HUES64 (cell line): ENCODE results near the gene CPA4.
"Not testable (repeated sequence)": the region's sequence is repeated elsewhere in the genome, so short reads cannot be mapped to it uniquely, and the experiment has no call there.

Experiments used
- H3K27ac ChIP-seq: 2 replicates; pipeline ENCODE4 v1.7.0; 2013; ENCODE audit warnings: low read depth, low read length, inconsistent platforms
- H3K27me3 ChIP-seq: 2 replicates; pipeline ENCODE4 v1.6.1; 2013; ENCODE audit warnings: mild to moderate bottlenecking, low read length; ENCODE audit not compliant: insufficient read depth
- H3K36me3 ChIP-seq: 2 replicates; pipeline ENCODE4 v1.6.1; 2013; ENCODE audit warnings: mild to moderate bottlenecking, low read length; ENCODE audit not compliant: insufficient read depth
- H3K4me1 ChIP-seq: 2 replicates; pipeline ENCODE4 v1.6.1; 2013; ENCODE audit warnings: mild to moderate bottlenecking, low read length, moderate library complexity; ENCODE audit not compliant: insufficient read depth
- H3K4me3 ChIP-seq: 2 replicates; pipeline ENCODE4 v1.5.1; 2013; ENCODE audit warnings: mild to moderate bottlenecking, low read length, moderate library complexity
- H3K9ac ChIP-seq: 2 replicates; pipeline ENCODE4 v1.6.1; 2013; ENCODE audit warnings: mild to moderate bottlenecking, low read depth, low read length
- H3K9me3 ChIP-seq: 2 replicates; pipeline ENCODE4 v1.6.1; 2013; ENCODE audit warnings: low read depth, low read length; ENCODE audit not compliant: insufficient read depth
- WGBS: fragments of 150-250, 120-280 bp; methylation state at CpG from one replicate; pipeline ENCODE4 v1.1.7; 2013; ENCODE audit warnings: missing lambda C conversion rate; 5-methylcytosine and 5-hydroxymethylcytosine counted together

The CPA4 gene

DNA sequence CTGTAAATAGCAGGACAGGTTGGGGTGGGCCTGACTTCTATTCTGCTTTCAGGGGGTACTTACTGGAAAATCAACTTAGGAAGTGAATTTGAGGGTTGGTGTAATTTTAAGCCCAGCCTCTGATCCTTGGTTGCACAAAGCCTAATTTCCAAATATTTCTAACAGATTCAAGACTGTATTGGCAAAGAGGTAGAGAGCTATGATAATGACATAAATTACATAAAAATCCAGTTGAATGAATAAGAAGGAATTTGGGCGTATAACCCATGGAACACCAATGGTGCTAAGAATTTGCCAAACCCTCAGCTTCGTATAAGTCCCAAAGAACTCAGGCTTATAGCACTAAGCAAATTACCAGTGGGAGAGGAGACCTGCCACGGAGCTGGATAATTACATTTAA, 11.9 kb downstream of the CPA4 start:
- no peak overlapping the region for H3K4me3 ChIP-seq
- H3K9ac ChIP-seq, result no peak overlapping the region
- no peaks in the 10 kb centered on the region for H3K4me1 ChIP-seq
- no peaks in the 10 kb centered on the region for H3K36me3 ChIP-seq
- WGBS, result 86% methylated on average over 3 of the region's 3 CpGs
- no peak overlapping the region for H3K27ac ChIP-seq
- H3K9me3 ChIP-seq, result no peaks in the 10 kb centered on the region
- no peaks in the 10 kb centered on the region for H3K27me3 ChIP-seq

DNA sequence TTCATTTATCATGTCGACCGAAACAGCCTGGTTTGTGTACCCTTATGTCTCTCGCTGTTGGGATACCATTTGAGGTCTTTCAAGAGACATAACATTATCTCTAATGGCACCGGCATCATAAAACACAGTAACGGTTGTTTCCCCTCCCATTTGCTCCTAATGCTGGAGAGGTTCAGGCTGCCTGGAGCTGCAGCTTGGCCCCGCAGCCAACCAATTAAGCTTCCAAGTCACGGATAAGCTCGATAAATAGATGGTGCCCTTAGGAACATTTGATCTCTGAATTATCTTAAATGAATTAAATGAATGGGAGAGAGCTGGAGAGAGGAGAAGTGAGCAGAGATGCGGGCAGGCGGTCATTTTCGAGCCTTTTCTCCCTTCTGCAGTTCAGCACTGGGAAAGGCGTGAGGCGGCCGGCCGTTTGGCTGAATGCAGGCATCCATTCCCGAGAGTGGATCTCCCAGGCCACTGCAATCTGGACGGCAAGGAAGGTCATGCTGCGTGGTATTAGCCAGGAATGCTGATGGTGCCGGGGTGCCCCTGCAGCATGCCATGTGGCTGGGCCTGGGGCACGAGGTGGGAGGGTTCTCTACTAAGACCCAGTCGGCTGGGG, 12.6 kb downstream of the CPA4 start:
- Histone ChIP-seq H3K36me3 (no peaks in the 10 kb centered on the region), H3K4me3 (no peak overlapping the region), H3K4me1 (no peaks in the 10 kb centered on the region), H3K9me3 (no peaks in the 10 kb centered on the region), H3K27ac (no peak overlapping the region), H3K9ac (no peak overlapping the region), H3K27me3 (no peaks in the 10 kb centered on the region)
- WGBS, result 94% methylated on average over 21 of the region's 21 CpGs

DNA sequence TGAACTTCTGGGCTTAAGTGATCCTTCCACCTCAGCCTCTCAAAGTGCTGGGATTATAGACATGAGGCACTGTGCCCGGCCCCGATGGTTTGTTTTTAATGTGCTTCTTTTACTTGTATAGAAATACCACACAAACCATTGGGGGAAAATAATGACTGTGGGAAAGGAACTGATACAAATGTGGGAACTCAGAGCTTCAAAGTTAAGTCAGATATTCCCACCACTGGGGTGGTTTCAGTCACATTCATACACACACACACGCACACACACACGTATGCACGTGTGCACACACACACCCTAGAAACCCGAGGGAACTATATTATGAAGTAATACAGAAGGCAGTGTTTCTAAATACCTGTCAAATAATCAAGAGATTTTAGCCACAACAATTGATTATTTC, 17.0 kb downstream of the CPA4 start:
- Histone ChIP-seq H3K9ac (no peak overlapping the region), H3K4me3 (no peak overlapping the region), H3K4me1 (no peaks in the 10 kb centered on the region), H3K36me3 (no peaks in the 10 kb centered on the region), H3K27me3 (no peaks in the 10 kb centered on the region), H3K27ac (no peak overlapping the region), H3K9me3 (peaks cover 11% of the 10 kb centered on the region)
- WGBS, result 93% methylated on average over 2 of the region's 6 CpGs

DNA sequence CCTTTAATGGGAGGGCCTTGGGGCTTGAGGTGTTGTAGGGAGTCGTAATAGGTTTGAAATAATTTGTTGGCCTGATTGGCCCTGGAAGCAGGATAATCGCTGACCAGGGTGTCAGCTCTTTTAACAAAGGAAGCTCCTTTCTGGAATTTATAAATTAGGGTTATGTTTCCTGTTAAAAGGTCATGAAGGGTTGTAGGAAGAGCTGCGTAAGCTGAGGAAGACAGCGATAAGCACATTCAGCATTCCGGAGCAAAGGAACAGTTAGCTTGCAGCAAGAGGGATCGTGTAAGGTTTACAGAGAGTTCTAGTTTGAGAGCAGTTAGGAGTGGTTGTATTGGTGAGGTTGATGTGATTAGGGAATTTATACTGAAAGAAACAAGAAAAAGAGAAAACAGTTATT, 21.3 kb downstream of the CPA4 start:
- no peak overlapping the region for H3K4me3 ChIP-seq
- H3K9me3 ChIP-seq, result peaks cover 11% of the 10 kb centered on the region
- no peaks in the 10 kb centered on the region for H3K36me3 ChIP-seq
- H3K4me1 ChIP-seq, result no peaks in the 10 kb centered on the region
- WGBS, result 90% methylated on average over 6 of the region's 6 CpGs
- H3K27me3 ChIP-seq, result no peaks in the 10 kb centered on the region
- no peak overlapping the region for H3K9ac ChIP-seq
- no peak overlapping the region for H3K27ac ChIP-seq

DNA sequence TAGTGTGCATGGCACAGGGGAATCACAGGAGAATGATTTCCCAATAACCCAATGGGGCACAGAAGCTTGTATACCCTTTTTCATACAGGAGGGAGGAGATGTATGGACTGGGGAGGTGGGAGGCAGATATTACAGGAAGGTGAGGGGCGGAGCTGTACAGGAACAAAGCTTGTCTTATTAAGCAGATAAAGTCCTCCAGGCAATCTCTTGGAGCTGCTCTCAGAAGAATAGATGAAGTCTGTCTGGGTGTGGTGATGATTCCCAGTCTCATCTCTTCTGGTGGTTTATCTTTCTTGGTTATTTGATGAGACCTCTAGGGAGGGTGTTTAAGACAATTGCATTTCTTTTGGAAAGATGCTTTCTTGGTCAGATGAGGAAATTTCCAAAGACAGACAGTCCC, 26.6 kb downstream of the CPA4 start:
- Histone ChIP-seq H3K9ac (no peak overlapping the region), H3K27ac (no peak overlapping the region), H3K4me3 (no peak overlapping the region), H3K9me3 (no peaks in the 10 kb centered on the region), H3K4me1 (peaks cover 4% of the 10 kb centered on the region; the same call in 1 of the 2 replicates), H3K27me3 (no peaks in the 10 kb centered on the region), H3K36me3 (no peaks in the 10 kb centered on the region)
- whole genome bisulfite sequencing, result 97% methylated on average over 1 of the region's 1 CpG

DNA sequence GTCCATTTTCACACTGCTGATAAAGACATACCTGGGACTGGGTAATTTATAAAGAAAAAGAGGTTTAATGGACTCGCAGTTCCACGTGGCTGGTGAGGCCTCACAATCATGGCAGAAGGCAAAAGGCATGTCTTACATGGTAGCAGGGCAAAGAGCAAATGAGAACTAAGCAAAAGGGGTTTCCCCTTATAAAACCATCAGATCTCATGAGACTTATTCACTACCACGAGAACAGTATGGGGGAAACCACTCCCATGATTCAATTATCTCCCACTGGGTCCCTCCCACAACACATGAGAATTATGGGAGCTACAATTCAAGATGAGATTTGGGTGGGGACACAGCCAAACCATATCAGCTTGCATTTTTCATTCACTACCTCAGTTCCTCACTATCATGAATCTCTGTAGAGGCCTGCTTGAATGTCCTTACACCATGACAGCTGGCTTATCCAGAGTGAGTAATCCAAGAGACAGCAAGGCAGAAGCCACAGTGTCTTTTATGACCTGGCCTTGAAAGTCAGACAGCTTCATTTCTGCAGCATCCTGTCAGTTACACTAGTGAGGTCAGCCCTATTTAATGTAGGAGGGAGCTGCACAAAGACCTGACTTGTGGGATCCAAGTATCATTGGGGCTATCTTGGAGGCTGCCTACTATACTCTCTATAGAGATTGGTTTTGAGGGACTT, 28.7 kb downstream of the CPA4 start:
- WGBS, result 98% methylated on average over 2 of the region's 3 CpGs
- H3K27me3 ChIP-seq, H3K9ac ChIP-seq, H3K9me3 ChIP-seq, H3K4me3 ChIP-seq, H3K4me1 ChIP-seq, H3K36me3 ChIP-seq, H3K27ac ChIP-seq: not testable (repeated sequence)

DNA sequence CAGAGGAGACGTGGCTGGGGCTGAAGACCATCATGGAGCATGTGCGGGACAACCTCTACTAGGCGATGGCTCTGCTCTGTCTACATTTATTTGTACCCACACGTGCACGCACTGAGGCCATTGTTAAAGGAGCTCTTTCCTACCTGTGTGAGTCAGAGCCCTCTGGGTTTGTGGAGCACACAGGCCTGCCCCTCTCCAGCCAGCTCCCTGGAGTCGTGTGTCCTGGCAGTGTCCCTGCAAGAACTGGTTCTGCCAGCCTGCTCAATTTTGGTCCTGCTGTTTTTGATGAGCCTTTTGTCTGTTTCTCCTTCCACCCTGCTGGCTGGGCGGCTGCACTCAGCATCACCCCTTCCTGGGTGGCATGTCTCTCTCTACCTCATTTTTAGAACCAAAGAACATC, 29.7 kb downstream of the CPA4 start:
- Histone ChIP-seq H3K27me3 (no peaks in the 10 kb centered on the region), H3K4me1 (peaks cover 4% of the 10 kb centered on the region; the same call in 1 of the 2 replicates), H3K36me3 (no peaks in the 10 kb centered on the region), H3K9me3 (no peaks in the 10 kb centered on the region), H3K9ac (no peak overlapping the region), H3K4me3 (no peak overlapping the region), H3K27ac (no peak overlapping the region)
- 90% methylated on average over 7 of the region's 7 CpGs for WGBS

DNA sequence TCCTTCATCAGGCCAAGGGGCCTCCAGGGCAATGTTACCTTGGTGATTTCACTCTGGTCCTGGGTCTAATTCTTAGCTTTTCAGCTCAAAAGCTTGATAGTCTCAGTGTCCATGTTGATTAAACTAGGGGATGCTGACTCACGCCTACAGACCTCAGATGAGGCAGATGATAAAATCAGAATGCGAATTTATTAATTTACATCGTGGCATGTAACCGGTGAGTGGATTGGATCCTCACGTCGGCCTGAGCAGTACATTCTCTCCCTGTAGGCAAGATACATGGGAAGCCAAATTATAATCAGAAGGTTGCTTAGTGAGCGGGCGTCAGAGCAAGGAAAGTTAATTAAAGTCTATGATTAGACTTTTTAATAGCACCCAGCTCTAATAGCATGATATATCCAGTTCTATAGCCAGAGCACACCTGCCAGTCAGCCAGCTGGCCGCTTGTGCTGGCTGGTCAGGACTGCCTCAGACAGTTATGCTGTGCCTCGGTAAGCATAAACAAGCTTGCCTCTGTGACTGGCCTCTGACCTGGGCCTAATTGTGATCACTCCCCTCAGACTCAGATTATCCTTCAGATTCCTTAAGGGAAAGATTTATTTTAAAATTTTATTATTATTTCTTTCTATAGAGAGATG, 31.5 kb downstream of the CPA4 start:
- Histone ChIP-seq H3K9me3 (no peaks in the 10 kb centered on the region), H3K27me3 (no peaks in the 10 kb centered on the region), H3K36me3 (no peaks in the 10 kb centered on the region), H3K4me3 (no peak overlapping the region), H3K4me1 (peaks cover 4% of the 10 kb centered on the region; the same call in 1 of the 2 replicates), H3K9ac (no peak overlapping the region), H3K27ac (no peak overlapping the region)
- 95% methylated on average over 9 of the region's 10 CpGs for WGBS

DNA sequence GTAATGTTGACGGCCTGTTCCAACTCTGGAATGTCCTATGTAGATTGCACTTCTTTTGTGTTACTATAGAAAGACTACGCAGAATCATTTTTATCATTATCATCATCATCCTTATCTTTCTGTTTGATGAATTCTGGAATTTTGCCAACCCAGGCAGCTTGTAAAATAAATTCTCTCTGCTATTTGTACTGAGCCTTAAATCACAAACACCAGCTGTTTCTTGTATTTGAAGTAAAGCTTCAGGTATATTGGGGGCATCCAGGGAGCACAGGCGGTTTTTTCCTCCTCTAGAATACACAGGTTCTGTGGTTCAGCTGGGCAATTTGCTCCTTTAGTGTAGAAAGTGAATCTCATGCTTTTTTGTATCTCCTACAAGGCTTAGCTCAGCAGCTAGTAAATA, 36.7 kb downstream of the CPA4 start:
- H3K4me1 ChIP-seq, result no peaks in the 10 kb centered on the region
- H3K9ac ChIP-seq, result no peak overlapping the region
- H3K4me3 ChIP-seq, result no peak overlapping the region
- no peaks in the 10 kb centered on the region for H3K36me3 ChIP-seq
- no peaks in the 10 kb centered on the region for H3K9me3 ChIP-seq
- H3K27me3 ChIP-seq, result no peaks in the 10 kb centered on the region
- H3K27ac ChIP-seq, result no peak overlapping the region
- 100% methylated on average over 2 of the region's 3 CpGs for WGBS

DNA sequence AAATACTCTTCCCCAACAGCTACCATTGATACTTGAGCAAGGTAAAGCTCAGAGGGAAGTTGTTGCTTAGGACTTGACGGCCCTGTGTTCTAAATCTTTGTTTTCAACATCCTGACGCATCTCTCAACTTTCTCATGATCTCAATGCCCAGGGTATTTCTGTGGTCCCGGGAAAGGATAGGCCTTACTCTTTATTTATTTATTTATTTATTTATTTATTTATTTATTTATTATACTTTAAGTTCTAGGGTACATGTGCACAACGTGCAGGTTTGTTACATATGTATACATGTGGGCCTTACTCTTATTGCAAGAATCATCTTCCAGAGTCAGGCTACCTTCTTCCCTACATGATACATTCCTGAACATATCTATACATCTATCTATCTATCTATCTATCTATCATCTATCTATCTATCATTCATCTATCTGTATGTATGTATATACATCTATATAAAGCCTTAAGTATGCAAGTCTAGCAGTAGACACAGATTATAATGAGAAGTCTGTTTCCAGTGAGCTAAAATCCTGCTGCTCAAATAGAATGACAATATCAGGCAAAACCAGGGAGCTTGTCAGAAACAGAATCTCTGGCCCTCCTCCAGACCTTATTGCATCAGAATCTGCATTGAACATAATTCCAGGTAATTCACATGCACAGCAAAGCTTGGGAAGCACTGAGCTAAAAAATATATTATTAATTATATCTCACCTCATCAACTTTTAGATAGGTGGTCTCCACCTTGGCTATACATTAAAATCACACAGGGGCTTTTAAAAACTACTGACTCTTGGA, 39.5 kb downstream of the CPA4 start:
- WGBS, result 94% methylated on average over 3 of the region's 4 CpGs

DNA sequence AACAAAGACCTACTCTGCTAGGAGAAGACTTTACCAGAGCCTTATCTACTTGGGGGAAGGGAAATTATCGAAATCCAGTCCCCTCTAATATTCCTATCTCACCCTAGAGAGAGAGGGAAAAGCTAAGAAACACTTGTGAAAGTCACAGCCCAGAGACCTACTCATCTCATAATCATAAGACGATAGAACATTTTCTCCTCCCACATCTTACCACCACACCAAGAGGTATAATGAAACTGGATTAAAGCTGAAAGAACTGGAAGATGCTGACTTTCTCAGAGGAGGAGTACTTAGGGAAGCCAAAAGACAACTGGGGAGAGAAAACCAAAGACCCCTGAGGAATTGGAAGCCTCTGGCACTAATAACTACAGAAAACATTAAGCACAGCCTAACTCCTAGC, 40.9 kb downstream of the CPA4 start:
- Histone ChIP-seq H3K4me1 (peaks cover 12% of the 10 kb centered on the region), H3K36me3 (no peaks in the 10 kb centered on the region), H3K4me3 (no peak overlapping the region), H3K27me3 (no peaks in the 10 kb centered on the region), H3K27ac (no peak overlapping the region), H3K9ac (no peak overlapping the region), H3K9me3 (no peaks in the 10 kb centered on the region)
- WGBS, result no CpG with 5 or more reads among the region's 2 CpGs

More for the DNA sequence above, 39.5 kb downstream of the CPA4 start:
- H3K27ac ChIP-seq, result no peak overlapping the region
- H3K4me3 ChIP-seq, result no peak overlapping the region
- H3K9me3 ChIP-seq, result no peaks in the 10 kb centered on the region
- no peaks in the 10 kb centered on the region for H3K27me3 ChIP-seq
- no peaks in the 10 kb centered on the region for H3K36me3 ChIP-seq
- H3K9ac ChIP-seq, result no peak overlapping the region
- H3K4me1 ChIP-seq, result no peaks in the 10 kb centered on the region
